HCT116 (cell line): ENCODE results near the gene NECAP2. TPM values are rescaled to one million over a fixed set of nuclear protein-coding genes. Genes with fewer than 3 reads are reported as not detected.

Experiments used
- ATAC-seq: fragments of 200-7000 bp; cut with Tn5 transposase; 2 replicates; pipeline ENCODE4 v1.9.1; 2020; ENCODE audit warnings: mild to moderate bottlenecking, moderate library complexity
- BruUV-seq: library from RNA; stranded (reverse); fragments of 400-500 nt; replicated peaks from 2 replicates; lab custom pipeline; 2021; lab: Mats Ljungman, UMichigan
- CTCF ChIA-PET: fragments of 300-600 bp; sonication (Branson Sonifier 250); formaldehyde crosslinking; loops from one replicate; lab custom pipeline; 2021; ENCODE audit warnings: antibody characterized with exemption; lab: Charles Lee
- POLR2A ChIA-PET: fragments of 300-600, 350-600 bp; sonication (Branson Sonifier 250); formaldehyde crosslinking; loops from one replicate; lab custom pipeline; 2021; ENCODE audit warnings: antibody characterized with exemption; lab: Charles Lee
- RAD21 ChIA-PET, 2 experiments: fragments of 300-600 bp; sonication (Branson Sonifier 250); formaldehyde crosslinking; loops; one replicate each; lab custom pipeline; 2023; ENCODE audit warnings: low total read pairs in 2 of 2; ENCODE audit not compliant: uncharacterized antibody in 2 of 2, unreplicated experiment in 2 of 2, low non-redundant PET in 1 of 2; lab: Charles Lee
- DNase-seq: peaks from one replicate; pipeline ENCODE4 v3.0.0-alpha.2; 2010; ENCODE audit warnings: low read depth, low spot score
- H2AFZ ChIP-seq: fragments of 200-600 bp; shearing (Covaris generic), sonication (generic); 2 replicates; pipeline ENCODE4 v1.6.1; 2017; ENCODE audit warnings: low read depth, mixed run types, mixed read lengths, antibody characterized with exemption, low read length; ENCODE audit not compliant: poor library complexity, severe bottlenecking
- H3K27ac ChIP-seq: 2 replicates; pipeline ENCODE4 v1.5.1; 2012; ENCODE audit warnings: low read depth, low read length
- H3K27me3 ChIP-seq: fragments of 200-600 bp; sonication (generic); 2 replicates; pipeline ENCODE4 v1.6.1; 2016; ENCODE audit warnings: mixed run types, low read length, mixed read lengths; ENCODE audit not compliant: insufficient read depth
- H3K36me3 ChIP-seq, 2 experiments: fragments of 200-500 bp in 1 of 2; fragments of 200-600 bp in 1 of 2; sonication (Bioruptor generic) in 1 of 2; sonication (generic) in 1 of 2; 2 replicates each; pipeline versions ENCODE4 v1.5.1 to v1.6.1; 2014 to 2016; ENCODE audit warnings: low read length in 2 of 2, inconsistent platforms in 1 of 2, mixed read lengths in 1 of 2, mixed run types in 1 of 2; ENCODE audit not compliant: insufficient read depth in 2 of 2, control insufficient read depth in 1 of 2
- H3K4me1 ChIP-seq, 2 experiments: fragments of 200-600 bp in 1 of 2; sonication (generic) in 1 of 2; 2 replicates each; pipeline versions ENCODE4 v1.5.1 to v1.6.1; 2012 to 2017; ENCODE audit warnings: low read length in 2 of 2, inconsistent platforms in 1 of 2, mild to moderate bottlenecking in 1 of 2, mixed read lengths in 1 of 2, mixed run types in 1 of 2, moderate library complexity in 1 of 2; ENCODE audit not compliant: insufficient read depth in 2 of 2, control insufficient read depth in 1 of 2
- H3K4me2 ChIP-seq: fragments of 200-600 bp; sonication (generic); 2 replicates; pipeline ENCODE4 v1.6.1; 2017; ENCODE audit warnings: mixed run types, low read length, mixed read lengths
- H3K4me3 ChIP-seq, 2 experiments: fragments of 200-600 bp in 1 of 2; sonication (generic) in 1 of 2; replicated peaks in 1 of 2; 2 replicates each; pipeline ENCODE4 v1.5.1; 2011 to 2016; ENCODE audit warnings: low read length in 2 of 2, control low read depth in 1 of 2, low read depth in 1 of 2, mild to moderate bottlenecking in 1 of 2, mixed read lengths in 1 of 2, mixed run types in 1 of 2
- H3K79me2 ChIP-seq: fragments of 200-600 bp; sonication (generic); 2 replicates; pipeline ENCODE4 v1.6.1; 2017; ENCODE audit warnings: mild to moderate bottlenecking, mixed run types, low read length, moderate library complexity, mixed read lengths; ENCODE audit not compliant: insufficient read depth
- H3K9ac ChIP-seq: fragments of 200-600 bp; sonication (generic); 2 replicates; pipeline ENCODE4 v1.6.1; 2016; ENCODE audit warnings: low read length, mixed read lengths
- H3K9me2 ChIP-seq: fragments of 200-600 bp; sonication (generic), shearing (Covaris generic); 2 replicates; pipeline ENCODE4 v1.6.1; 2017; ENCODE audit warnings: mixed run types, mild to moderate bottlenecking, moderate library complexity; ENCODE audit not compliant: insufficient read depth
- H3K9me3 ChIP-seq, 2 experiments: fragments of 200-500 bp in 1 of 2; fragments of 200-600 bp in 1 of 2; sonication (Bioruptor generic) in 1 of 2; sonication (generic) in 1 of 2; 2 replicates each; pipeline ENCODE4 v1.6.1; 2014 to 2017; ENCODE audit warnings: low read length in 2 of 2, mixed read lengths in 2 of 2, inconsistent platforms in 1 of 2, low read depth in 1 of 2, mild to moderate bottlenecking in 1 of 2, mixed run types in 1 of 2, moderate library complexity in 1 of 2; ENCODE audit not compliant: control insufficient read depth in 1 of 2, insufficient read depth in 1 of 2
- H4K20me1 ChIP-seq: fragments of 200-600 bp; sonication (generic), shearing (Covaris generic); 2 replicates; pipeline ENCODE4 v1.6.1; 2017; ENCODE audit warnings: mixed run types, mild to moderate bottlenecking, moderate library complexity; ENCODE audit not compliant: insufficient read depth
- EZH2 ChIP-seq: fragments of 200-600 bp; sonication (generic); IDR thresholded peaks from 2 replicates; pipeline ENCODE4 v1.6.1; 2017; ENCODE audit warnings: antibody characterized with exemption, mixed run types
- JUND ChIP-seq: IDR thresholded peaks from 2 replicates; pipeline ENCODE4 v1.6.1; 2012
- POLR2A ChIP-seq: IDR thresholded peaks from 2 replicates; pipeline ENCODE4 v1.7.0; 2011; ENCODE audit warnings: borderline replicate concordance; ENCODE audit not compliant: insufficient read depth, insufficient read length; ENCODE audit errors: extremely low read depth
- POLR2AphosphoS5 ChIP-seq: IDR thresholded peaks from 2 replicates; pipeline ENCODE4 v1.6.1; 2011; ENCODE audit warnings: mild to moderate bottlenecking, low read depth, low read length, moderate library complexity
- SRF ChIP-seq: IDR thresholded peaks from 2 replicates; pipeline ENCODE4 v1.6.1; 2012; ENCODE audit warnings: low read depth
- intact Hi-C: fragments of 100-400 bp; cut with micrococcal nuclease; formaldehyde crosslinking; loops from 2 replicates; pipeline ENCODE4 v1.10.0; 2022
- total RNA-seq: library from RNA; stranded (reverse); gene quantifications from one replicate; pipeline ENCODE4 v1.2.1, GENCODE V29; 2021; ENCODE audit not compliant: unreplicated experiment
- TF ChIP-seq, protein P1 (sequence below), 3 experiments: fragments of 200-600 bp in 1 of 3; sonication (generic) in 1 of 3; IDR thresholded peaks in 2 of 3; conservative IDR thresholded peaks in 1 of 3; 2 replicates each; pipeline ENCODE4 v1.5.1; 2012 to 2017; ENCODE audit warnings: low read depth in 2 of 3, low read length in 2 of 3, antibody characterized with exemption in 1 of 3, borderline replicate concordance in 1 of 3, control low read depth in 1 of 3, mild to moderate bottlenecking in 1 of 3, mixed read lengths in 1 of 3, mixed run types in 1 of 3, moderate library complexity in 1 of 3; ENCODE audit not compliant: insufficient read depth in 1 of 3
- TF ChIP-seq, protein P2 (sequence below): IDR thresholded peaks from 2 replicates; pipeline ENCODE4 v1.6.1; 2011; ENCODE audit warnings: mild to moderate bottlenecking, low read length, moderate library complexity; ENCODE audit not compliant: insufficient replicate concordance; ENCODE audit errors: extremely low read depth

NECAP2 gene
- total RNA-seq, 1 experiment from 2014 or later, result 35.5 TPM

DNA sequence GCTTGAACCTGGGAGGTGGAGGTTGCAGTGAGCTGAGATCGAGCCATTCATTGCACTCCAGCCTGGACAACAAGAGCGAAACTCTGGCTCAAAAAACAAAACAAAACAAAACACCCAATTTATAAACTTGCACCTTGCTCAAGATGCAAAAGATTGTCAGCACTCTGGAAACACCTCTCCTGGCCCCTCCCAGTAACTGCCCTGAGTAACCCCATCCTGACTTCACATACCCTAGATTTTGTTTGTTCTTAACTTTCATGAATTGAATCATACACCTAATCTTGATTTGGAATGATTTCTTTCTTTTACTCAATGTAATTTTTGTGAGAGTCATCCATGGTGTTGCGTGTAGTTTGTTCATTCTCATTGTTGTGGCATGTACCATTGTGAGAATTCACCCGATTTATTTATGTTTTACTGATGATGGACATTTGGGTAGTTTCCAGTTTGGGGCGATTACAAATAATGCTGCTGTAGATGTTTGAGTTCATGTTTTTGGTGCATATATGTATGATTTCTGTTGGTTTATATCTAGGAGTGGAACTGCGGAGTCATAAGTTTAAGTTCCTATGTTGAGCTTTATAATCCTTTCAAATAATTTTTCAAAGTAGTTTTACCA lies 10.4 kb downstream of the NECAP2 start:
- H3K27me3 ChIP-seq, result no peaks in the 10 kb centered on the region
- no peak overlapping the region for H3K9ac ChIP-seq
- ChIA-PET CTCF (no interaction called here), RAD21 (no interaction called here), POLR2A (interaction anchor here (1.5 kb wide), 1 partner anchor 10 kb away, joined by 5 read pairs; the partner anchor contains the start of gene NECAP2)
- ATAC-seq, result no peak
- intact Hi-C loops, result no loop called here
- H3K4me1 ChIP-seq, result no peaks in the 10 kb centered on the region
- H3K9me3 ChIP-seq, result no peaks in the 10 kb centered on the region
- no TSS peak for BruUV-seq
- no peaks in the 10 kb centered on the region for H3K79me2 ChIP-seq
- H2AFZ ChIP-seq, result no peak overlapping the region
- no peaks in the 10 kb centered on the region for H3K9me2 ChIP-seq
- TF ChIP-seq, protein P1, sequence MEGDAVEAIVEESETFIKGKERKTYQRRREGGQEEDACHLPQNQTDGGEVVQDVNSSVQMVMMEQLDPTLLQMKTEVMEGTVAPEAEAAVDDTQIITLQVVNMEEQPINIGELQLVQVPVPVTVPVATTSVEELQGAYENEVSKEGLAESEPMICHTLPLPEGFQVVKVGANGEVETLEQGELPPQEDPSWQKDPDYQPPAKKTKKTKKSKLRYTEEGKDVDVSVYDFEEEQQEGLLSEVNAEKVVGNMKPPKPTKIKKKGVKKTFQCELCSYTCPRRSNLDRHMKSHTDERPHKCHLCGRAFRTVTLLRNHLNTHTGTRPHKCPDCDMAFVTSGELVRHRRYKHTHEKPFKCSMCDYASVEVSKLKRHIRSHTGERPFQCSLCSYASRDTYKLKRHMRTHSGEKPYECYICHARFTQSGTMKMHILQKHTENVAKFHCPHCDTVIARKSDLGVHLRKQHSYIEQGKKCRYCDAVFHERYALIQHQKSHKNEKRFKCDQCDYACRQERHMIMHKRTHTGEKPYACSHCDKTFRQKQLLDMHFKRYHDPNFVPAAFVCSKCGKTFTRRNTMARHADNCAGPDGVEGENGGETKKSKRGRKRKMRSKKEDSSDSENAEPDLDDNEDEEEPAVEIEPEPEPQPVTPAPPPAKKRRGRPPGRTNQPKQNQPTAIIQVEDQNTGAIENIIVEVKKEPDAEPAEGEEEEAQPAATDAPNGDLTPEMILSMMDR (IDR thresholded peaks at IDR 0.05 in 2 of 3, conservative IDR thresholded peaks at IDR 0.05 in 1 of 3; ENCODE audit: borderline replicate concordance in 1 of 3, insufficient read depth in 1 of 3, low read depth in 2 of 3, low read length in 2 of 3), result no peak
- TF ChIP-seq POLR2A (no peak), EZH2 (no peak), JUND (no peak), SRF (no peak), POLR2AphosphoS5 (no peak)
- TF ChIP-seq, protein P2, sequence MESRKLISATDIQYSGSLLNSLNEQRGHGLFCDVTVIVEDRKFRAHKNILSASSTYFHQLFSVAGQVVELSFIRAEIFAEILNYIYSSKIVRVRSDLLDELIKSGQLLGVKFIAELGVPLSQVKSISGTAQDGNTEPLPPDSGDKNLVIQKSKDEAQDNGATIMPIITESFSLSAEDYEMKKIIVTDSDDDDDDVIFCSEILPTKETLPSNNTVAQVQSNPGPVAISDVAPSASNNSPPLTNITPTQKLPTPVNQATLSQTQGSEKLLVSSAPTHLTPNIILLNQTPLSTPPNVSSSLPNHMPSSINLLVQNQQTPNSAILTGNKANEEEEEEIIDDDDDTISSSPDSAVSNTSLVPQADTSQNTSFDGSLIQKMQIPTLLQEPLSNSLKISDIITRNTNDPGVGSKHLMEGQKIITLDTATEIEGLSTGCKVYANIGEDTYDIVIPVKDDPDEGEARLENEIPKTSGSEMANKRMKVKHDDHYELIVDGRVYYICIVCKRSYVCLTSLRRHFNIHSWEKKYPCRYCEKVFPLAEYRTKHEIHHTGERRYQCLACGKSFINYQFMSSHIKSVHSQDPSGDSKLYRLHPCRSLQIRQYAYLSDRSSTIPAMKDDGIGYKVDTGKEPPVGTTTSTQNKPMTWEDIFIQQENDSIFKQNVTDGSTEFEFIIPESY, result no peak
- DNase-seq, result no peak
- no peak overlapping the region for H3K27ac ChIP-seq
- no peak overlapping the region for H3K4me3 ChIP-seq
- peaks cover 36 to 37% of the 10 kb centered on the region in 2 experiments for H3K36me3 ChIP-seq
- H3K4me2 ChIP-seq, result no peak overlapping the region
- H4K20me1 ChIP-seq, result no peaks in the 10 kb centered on the region
